Hepatocyte (in vitro differentiated cells): ENCODE measurements around the gene MSI2.

Experiments used
- EZH2 ChIP-seq: fragments of 200-600 bp; sonication (generic); IDR thresholded peaks from 2 replicates; pipeline ENCODE4 v1.6.1; 2016; ENCODE audit warnings: antibody characterized with exemption, mild to moderate bottlenecking, borderline replicate concordance
- TF ChIP-seq, protein P1 (sequence below): fragments of 200-600 bp; sonication (generic); IDR thresholded peaks from 2 replicates; pipeline ENCODE4 v1.5.1; 2016; ENCODE audit warnings: antibody characterized with exemption, mild to moderate bottlenecking; ENCODE audit not compliant: poor library complexity

DNA sequence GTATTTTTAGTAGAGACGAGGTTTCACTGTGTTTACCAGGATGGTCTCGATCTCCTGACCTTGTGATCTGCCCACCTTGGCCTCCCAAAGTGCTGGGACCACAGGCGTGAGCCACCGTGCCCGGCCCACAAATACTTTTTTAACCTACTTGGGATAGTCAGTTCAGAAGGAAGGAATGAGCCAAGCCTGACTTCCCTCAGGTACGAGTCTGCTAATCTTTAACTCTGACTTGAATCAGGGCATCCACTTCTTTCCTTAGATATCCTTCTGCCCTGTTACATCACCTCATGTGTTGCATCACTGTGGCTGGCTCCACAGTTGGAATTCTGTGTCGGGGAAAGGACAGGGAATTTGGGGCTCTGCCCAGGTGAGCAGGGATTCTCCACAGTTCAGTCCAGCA, 120.8 kb downstream of the MSI2 start:
- TF ChIP-seq, protein P1, sequence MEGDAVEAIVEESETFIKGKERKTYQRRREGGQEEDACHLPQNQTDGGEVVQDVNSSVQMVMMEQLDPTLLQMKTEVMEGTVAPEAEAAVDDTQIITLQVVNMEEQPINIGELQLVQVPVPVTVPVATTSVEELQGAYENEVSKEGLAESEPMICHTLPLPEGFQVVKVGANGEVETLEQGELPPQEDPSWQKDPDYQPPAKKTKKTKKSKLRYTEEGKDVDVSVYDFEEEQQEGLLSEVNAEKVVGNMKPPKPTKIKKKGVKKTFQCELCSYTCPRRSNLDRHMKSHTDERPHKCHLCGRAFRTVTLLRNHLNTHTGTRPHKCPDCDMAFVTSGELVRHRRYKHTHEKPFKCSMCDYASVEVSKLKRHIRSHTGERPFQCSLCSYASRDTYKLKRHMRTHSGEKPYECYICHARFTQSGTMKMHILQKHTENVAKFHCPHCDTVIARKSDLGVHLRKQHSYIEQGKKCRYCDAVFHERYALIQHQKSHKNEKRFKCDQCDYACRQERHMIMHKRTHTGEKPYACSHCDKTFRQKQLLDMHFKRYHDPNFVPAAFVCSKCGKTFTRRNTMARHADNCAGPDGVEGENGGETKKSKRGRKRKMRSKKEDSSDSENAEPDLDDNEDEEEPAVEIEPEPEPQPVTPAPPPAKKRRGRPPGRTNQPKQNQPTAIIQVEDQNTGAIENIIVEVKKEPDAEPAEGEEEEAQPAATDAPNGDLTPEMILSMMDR = no peak
- no peak for TF ChIP-seq EZH2
